GM18520 (cell line): ENCODE results near the gene SLC25A12.

Source experiments
- ATAC-seq: cut with Tn5 transposase; IDR thresholded peaks from one replicate; pipeline ENCODE4 v1.9.1; 2021; ENCODE audit not compliant: unreplicated experiment

SLC25A12 gene

DNA sequence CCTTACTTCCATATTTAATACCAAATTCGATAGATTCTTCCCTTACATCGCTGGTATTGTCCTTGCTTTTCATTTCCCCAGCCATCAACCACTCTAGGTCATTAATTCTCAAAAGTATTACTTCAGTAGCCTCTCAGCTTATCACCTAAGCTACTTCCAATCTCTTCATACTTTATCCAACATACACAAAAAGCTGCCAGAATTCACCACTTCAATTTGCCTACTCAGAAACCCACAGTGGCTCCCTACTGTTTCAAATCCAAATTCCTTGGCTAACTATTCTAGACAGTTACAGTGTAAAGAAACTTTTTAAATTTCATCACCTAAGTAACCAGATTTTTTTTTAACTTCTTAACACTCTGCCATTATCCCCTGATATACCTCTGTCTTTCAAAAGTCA lies 4.7 kb downstream of the SLC25A12 start:
- no peak for ATAC-seq

DNA sequence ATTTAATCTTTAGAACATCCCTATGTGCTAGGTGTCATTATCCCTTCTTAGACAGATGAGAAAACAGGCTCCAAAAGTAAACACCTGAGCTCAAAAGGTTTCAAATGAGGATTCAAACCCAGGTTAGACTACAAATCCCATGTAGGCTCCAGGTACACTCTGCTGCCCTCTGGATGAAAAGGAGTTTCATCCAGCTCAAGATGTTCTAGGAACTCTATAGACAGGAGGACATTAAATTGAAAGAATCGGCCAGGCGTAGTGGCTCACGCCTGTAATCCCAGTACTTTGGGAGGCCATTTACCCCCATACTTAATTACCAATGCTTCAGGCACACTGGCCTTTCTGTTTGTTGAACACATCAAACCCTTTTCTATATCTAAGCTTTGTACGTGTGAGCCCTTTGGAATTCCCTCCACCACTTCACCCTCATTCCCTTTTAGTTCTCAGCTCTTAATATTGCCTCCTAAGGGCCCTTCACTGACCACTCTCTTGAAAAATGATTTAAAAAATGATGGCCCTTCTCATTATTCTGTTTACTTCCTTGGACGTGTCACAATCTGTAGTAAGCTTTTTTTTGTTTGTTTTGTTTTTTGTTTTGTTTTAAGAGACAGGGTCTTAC lies 10.7 kb downstream of the SLC25A12 start:
- no peak for ATAC-seq

DNA sequence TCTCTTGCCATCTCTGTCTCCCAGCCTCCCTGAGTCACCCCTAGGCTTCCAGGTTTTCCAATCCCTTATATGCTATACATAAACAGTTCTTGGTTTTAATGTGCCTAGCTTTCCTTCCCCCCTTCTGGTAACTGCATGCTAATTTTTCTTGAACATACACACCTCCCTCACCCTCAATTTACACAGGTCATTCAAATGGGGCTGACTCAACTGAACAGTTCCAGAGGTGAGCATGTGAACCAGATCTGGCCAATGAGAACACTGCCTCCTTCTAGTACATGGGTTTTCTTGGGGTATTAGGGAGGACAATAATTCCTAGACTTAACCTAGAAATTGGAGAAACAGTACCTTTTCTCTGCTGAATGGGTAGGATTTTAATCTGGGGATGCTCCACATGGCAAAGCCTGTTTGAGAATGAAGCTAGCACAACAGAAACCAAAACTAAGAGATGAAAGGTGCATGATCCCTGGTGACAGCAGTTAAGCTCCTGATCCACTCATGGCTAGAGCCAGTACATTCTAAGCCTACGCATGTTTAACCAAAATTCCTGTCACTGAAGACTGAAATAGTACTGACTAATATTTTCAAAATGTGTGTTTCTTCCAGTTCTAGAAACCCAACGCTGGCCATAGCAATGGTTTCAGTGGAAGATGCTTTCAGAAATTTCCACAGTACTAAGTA lies 11.8 kb downstream of the SLC25A12 start:
- peak; percentile 37 for ATAC-seq

DNA sequence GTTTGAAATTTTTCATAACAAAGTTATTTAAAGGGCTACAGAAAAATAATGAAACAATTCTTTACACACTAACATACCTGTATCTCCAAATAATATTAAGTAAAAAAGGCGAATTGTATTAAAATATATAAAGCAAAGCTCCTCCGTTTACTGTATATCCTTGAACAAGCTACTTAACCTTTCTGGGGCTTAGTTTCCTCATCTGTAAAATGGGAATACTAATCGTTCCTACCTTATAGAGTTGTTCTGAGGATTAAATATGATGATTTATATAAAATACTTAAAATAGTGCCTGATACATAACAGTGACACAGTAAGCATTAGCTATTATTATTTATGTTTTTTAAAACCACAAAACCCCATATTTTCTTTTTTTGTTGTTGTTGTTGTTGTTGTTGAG lies 13.3 kb downstream of the SLC25A12 start:
- ATAC-seq, result no peak

DNA sequence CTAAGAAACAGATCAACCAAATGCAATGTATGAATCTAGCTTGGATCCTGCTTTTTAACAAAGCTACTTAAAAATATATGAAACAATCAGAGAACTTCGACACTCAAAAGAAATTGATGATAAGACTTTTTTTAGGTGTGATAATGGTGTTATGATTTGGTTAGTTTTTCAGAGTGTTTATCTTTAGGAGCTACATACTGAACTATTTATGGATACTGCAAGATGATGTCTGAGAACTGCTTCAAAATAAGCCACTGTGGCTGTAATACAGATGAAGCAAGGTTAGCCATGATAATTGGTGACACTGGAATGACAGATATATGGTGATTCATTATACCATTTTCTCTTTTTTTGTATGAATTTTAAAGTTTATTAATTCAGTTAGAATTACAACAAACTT lies 14.2 kb downstream of the SLC25A12 start:
- no peak for ATAC-seq

DNA sequence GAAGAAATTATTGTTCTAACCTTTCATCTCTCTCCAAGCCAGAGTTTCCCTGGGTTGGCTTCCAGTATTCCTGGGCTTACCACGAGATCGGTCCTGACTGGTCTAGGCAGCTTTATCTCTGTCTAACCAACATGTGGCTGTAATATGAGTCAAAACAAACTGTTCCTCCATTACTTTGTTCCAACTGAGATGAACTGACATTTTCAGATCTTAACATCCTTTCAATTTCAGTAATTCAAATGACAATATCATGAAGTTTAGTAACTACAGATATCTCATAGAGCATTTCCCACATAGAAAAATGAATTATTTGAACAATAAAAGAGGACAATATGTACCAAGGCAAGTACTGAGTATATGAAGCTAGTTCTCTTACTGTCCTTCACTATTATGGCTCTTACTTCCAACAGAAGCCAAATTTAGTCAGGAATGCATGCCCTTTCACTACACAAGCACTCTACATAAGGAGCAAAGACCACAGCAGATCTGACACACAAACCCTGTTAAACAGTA lies 15.5 kb downstream of the SLC25A12 start:
- no peak for ATAC-seq

DNA sequence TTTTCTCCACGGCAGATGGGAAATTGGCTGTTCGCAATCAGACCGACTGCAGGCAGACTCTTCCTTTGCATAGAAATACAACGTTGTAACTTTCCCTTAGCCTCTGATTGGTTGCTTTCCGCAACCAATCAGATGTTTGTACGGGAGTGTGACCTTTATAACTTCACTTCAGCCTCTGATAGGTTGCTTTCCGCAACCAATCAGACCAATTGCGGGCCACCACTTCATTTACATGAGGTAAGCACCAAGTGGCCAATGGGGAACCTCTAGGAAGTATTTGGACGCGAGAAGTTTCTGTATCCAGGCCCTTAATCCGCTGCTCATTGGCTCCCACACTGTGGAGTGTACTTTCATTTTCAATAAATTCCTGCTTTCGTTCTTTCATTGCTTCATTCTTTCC lies 19.1 kb downstream of the SLC25A12 start:
- ATAC-seq, result no peak

DNA sequence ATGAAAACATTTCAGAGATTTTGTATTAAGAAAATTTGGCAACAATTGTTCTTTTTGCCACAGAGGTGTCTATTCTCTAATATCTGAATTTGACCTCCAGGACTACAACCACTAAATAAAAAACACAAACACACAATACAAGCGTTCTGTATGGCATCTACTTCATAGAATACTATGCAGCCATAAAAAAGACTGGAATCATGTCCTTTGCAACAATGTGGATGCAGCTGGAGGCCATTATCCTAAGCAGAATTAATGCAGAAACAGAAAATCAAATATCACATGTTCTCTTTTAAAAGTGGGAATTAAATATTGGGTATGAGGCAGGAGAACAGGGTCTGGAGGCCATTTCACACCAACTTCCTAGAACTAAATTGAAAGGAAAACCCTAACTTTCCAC lies 19.5 kb downstream of the SLC25A12 start:
- ATAC-seq, result no peak

DNA sequence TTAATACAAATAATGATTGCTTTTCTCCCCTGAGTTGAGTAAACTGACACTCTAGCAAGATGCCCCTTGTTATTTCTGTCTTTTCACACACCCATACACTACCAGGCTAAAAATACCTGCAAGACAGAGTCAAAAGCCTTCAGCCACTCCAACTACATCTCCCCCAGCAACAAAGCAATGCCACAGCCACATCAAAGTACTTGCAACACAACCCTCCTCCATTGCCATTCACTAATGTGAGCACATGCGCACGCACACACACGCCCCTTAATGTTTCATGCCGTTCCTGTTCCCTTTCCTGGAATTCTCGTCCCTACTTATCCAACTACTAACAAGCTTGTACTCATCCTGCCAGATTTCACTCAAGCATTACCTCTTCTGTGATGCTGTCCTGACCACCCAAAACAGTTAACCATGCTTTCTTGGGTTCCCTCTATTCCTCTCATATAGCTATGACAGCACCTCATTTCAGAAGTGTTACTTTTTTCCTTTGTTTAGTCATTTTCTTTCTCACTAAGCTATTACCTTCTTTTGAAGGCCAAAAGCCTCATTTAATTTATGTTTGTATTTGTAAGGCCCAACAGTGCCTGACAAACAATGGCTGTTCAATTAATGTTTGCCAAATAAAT lies 29.6 kb downstream of the SLC25A12 start:
- no peak for ATAC-seq

DNA sequence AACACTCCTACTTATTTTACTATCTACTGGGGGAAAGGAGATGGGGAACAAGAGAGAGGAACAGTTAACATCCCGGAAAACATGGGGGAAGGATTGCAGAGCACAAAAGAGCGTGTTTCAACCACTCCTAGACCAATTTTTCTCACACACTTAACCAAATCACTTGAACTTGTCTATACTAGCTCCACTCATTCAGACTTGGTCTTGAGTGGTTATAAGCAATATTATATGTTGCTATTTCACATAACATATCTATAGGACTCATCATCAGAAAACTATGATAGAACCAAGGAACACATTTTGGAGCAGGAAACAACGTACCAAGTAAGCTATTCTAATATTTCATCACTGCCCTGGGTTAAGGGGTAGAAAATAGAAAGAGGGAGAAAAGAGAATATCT lies 31.5 kb downstream of the SLC25A12 start:
- no peak for ATAC-seq

DNA sequence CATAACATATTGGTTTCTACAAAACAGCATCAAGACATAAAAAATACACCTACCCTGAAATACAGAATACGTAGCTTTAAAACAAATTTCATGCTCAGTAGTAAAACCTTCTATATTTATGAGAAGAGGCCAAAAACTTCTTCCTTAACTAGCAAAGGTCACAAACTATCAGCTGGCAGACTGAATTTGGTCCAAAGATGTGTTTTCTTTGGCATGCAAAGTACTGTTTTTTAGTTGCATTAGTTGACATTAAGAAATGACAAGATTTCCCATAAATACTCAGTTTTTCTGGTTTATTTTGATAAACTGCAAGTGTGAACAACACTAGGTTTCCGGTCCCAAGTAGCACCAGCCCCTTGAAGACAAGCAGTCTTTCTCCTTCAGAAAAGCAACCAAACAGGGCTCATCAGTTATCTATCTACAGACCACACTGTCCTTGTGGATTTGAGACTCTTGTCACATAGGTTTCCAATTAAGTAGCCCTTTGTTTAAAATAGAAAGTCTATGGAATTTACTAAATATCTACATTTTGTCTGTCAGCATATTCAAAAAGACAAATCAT lies 35.6 kb downstream of the SLC25A12 start:
- ATAC-seq, result no peak

DNA sequence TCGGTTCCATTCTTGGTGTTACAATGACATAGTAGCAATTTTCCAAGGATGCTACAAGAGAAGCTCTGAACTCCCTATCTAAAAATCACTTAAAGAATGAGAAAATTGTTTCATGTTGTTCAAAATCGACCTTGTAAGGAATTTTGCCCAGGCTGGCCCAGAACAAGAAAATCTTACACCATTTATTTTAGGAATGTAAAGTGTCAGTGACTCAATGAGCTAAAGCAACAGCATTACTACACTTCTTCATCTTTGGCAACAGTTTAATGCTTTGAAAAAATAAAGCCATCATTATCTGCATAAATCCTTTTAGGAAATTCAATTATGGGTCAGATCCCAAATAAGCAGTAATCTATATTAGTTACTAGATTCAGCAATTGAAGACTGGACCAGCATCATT lies 38.6 kb downstream of the SLC25A12 start:
- no peak for ATAC-seq

DNA sequence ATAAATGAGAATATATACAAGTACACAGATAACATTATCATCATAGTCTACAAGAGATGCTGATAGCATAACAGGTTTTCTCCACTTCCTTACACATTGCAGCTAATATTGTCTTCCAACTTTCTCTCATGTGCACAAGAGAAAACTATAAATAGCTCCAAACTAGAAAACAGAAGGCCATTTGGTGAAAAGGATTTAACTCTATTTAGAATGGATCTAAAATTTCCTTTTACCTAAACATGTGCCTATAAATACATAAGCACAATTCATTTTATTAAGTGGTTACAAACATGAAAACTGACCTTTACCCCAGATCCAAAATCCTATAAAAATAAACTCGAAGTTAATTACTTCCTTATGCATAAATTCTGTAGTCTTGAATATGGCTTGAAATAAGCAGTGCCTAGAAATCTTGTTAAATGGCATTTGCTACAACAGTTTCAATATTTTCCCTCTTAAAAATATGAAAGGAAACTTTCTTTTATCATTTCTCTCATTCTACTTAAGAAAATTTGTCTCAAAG lies 41.6 kb downstream of the SLC25A12 start:
- ATAC-seq, result no peak

DNA sequence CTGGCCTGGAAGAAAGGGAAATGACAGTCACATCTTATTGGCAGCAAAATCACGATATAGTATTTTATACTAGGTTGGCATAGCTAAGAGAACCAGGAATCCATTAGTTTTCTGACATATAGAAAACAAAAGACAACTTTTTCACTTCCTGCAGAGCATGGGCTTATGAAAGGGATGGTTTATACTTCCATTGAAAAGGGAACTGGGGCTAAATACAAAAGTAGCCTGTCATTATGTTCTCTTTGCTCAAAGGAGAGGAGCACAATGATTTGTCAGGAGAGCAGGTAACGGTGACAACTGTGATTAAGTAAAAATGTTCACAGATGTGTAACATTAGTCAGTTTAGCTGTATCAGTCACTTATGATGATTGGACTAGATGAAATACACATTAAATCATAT lies 46.4 kb downstream of the SLC25A12 start:
- no peak for ATAC-seq

DNA sequence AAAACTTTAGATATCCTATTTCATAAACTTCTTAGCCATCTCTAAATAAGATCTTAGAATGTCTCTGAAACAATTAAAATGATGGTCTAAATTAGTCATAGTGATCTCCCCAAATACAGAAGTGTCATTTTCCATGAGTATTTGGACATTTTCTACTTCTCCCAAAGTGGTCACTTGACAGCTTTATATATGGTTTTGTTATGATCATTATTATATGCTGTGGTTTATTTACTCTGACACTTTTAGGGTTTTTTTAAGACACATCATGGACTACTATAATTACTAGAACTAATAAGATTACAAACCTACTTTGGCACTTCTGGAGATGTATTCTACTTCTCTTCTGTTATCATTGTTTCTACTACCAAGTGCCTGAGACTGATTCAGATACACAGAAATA lies 47.1 kb downstream of the SLC25A12 start:
- no peak for ATAC-seq

DNA sequence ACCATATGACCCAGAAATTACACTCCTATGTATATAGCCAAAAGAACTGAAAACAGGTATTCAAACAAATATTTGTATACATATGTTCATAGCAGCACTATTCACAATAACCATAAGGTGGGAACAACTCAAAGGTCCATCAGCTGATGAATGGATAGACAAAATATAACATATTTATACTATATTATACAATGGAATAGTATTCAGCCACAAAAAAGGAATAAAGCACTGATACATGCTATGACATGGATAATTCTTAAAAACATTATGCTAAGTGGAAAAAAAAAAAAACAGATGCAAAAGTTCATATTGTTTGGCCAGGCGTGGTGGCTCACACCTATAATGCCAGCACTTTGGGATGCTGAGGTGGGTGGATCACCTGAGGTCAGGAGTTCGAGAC lies 52.0 kb downstream of the SLC25A12 start:
- no peak for ATAC-seq

DNA sequence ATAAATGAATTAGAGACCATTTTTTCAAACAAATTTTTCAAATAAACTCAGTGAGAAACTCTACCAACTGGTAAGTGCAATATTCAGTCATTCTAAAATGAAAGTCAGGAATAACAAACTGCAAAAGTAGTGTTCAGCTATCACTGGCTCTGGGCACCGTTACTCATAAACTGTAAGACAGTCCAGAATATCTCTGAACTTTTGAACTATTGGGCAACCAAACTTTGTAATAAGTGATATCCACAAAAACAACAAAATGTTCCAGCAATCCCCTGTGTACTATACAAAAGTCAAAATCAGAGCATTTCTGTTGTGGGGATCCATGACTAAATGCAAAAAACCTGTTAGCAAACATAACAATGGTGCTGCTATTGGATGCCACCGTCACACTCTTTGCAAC lies 56.3 kb downstream of the SLC25A12 start:
- no peak for ATAC-seq

DNA sequence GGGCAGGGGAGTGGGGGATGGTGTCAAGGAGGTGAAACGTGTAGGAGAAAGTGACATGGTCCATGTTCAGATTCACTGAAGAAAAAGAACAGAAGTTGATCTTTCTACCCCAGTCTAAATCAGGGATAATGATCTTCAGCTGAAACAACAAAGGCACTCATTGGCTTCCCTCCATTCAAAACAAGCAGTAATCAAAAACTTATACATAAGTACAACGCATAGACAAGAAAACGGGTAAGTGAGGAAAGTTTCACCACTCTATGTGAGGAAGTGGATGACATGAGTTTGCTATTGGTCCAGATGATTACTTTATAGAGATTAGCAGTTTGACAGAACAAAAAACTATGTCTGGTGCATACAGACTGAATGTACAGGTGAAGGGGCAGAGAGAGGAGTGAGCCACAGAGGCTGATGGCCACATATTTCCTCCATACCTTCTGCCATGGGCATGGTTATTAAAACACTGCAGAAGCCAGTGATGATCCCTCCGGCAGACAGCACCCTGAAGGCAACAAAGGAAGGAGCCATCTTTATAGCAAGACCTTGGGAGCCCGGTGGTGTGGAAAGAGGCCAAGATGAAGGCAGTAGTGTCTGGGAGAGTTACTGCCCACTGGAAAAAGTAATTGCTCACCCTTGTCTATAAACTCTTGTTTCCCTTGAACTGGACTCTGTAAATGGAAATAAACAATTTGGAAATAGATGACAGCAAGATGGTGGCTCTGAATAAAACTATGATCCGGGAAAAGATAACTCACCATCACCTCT lies 57.7 kb downstream of the SLC25A12 start:
- no peak for ATAC-seq

DNA sequence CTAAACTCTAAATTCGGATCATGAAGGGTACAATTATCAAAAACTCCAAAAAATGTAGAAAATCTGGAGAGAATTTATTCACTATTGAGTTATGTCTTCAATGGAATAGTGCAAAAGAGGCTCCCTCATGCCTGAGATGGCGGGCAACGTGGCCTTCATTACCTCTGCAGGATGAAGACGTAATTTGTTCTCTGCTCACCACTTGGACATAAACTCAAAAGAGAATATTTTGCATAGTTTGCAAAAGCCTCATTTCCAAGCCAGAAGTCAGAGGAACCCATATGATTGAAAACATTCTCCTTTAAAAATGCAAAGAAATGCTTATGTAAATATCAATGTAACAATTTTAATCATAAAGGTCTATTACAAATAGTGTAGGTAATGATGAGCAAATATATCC lies 58.7 kb downstream of the SLC25A12 start:
- ATAC-seq, result no peak

DNA sequence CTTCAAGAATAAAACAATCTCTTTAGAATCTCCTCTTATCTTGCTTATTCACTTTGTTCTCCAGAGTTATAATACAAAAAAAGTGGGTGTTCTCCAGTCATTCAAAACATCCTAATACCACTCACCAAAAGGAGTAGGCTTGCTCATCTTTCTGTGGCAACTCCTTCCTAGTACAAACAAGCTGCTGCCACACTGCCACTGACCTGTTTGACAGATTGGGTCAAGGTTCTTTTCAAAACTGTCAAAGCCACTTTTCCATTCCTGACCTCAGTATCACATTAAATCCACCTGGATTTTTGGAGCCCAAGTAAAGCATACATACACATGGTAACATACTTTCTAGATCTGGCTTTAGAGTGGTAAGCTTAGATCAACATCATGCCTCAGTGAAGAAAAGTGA lies 59.8 kb downstream of the SLC25A12 start:
- no peak for ATAC-seq

DNA sequence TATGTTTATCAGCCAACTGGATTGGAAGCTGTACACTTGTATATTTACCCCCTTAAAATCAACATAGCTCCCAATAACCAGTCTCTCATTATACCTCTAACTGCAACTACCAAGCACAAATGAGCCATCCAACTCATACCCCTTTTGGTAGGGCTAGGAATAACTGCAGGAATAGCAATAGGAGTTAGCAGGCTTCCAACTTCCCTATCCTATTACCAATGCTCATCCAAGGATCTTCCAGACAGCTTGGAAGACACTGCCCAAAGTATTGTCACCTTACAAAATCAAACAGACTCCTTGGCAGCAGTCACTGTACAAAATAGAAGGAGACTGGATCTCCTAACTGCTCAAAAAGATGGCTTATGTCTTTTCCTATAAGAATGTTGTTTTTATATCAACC lies 61.6 kb downstream of the SLC25A12 start:
- ATAC-seq, result no peak
